ENCODE results near the gene KAZN.

Gene KAZN

DNA sequence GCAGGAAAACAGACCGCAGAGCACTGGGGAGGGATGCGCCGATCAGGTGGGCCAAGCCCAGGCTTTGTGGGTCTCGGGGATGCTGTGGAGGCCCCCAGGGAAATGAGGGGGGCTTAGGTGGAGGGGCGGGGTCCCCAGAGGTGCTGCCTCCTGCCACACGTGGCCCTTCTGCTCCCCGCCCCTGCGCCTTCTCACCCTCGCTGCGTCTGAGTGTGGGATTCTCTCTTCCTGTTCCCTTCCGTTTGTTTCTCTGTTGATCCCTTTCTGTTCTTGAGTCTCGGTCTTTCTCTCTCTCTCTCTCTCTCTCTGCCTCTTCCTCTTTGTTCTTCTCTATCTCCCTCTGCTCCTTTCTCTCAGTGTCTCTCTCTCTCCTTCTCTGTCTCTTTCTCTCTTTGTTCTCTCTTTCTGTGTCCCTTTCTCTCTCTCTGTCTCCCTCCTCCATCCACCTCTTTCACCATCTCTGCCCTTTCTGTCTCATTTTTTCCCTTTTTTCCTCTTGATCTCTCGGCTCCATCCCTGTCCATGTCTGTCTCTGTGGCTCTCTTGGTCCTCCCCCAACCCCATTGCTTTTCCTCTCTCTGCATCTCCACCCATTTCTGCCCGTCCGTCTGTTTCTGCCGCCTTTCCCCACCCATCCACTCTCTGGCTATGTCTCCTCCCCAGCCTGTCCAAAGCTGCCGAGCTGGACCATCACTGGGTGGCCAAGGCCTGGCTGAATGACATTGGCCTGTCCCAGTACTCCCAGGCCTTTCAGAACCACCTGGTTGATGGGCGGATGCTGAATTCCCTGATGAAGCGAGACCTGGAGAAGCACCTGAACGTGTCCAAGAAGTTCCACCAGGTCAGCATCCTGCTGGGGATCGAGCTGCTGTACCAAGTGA is 502.6 kb downstream of the KAZN start:
- Histone ChIP-seq H2AFZ (ENCODE audit: low read length) (peak overlapping the region; percentile 24), H3K79me2 (ENCODE audit: insufficient read depth, low read length) (no peaks in the 10 kb centered on the region), H4K20me1 (ENCODE audit: insufficient read depth, low read length, poor library complexity, severe bottlenecking) (no peaks in the 10 kb centered on the region), H3K9me3 (ENCODE audit: insufficient read depth, low read depth, low read length) (no peaks in the 10 kb centered on the region), H3K4me2 (ENCODE audit: low read depth, low read length, poor library complexity, severe bottlenecking) (no peak overlapping the region), H3F3A (ENCODE audit: low read depth) (no peaks in the 10 kb centered on the region), H3K9me2 (replicated peaks; ENCODE audit: low read depth, low read length) (no peaks in the 10 kb centered on the region), H3K27me3 (ENCODE audit: insufficient read depth, low read length, poor library complexity, severe bottlenecking) (no peaks in the 10 kb centered on the region), H3K4me1 (ENCODE audit: insufficient read depth, low read length, poor library complexity, severe bottlenecking) (no peaks in the 10 kb centered on the region), H3K4me3 (ENCODE audit: low read length, poor library complexity, severe bottlenecking) (no peak overlapping the region), H3K9ac (ENCODE audit: low read depth, low read length, poor library complexity, severe bottlenecking) (no peak overlapping the region), H3K36me3 (ENCODE audit: insufficient read depth, low read length) (no peaks in the 10 kb centered on the region)
- TF ChIP-seq EZH2phosphoT487 (IDR thresholded peaks at IDR 0.05; ENCODE audit: borderline replicate concordance): no peak
- TF ChIP-seq, protein P1, sequence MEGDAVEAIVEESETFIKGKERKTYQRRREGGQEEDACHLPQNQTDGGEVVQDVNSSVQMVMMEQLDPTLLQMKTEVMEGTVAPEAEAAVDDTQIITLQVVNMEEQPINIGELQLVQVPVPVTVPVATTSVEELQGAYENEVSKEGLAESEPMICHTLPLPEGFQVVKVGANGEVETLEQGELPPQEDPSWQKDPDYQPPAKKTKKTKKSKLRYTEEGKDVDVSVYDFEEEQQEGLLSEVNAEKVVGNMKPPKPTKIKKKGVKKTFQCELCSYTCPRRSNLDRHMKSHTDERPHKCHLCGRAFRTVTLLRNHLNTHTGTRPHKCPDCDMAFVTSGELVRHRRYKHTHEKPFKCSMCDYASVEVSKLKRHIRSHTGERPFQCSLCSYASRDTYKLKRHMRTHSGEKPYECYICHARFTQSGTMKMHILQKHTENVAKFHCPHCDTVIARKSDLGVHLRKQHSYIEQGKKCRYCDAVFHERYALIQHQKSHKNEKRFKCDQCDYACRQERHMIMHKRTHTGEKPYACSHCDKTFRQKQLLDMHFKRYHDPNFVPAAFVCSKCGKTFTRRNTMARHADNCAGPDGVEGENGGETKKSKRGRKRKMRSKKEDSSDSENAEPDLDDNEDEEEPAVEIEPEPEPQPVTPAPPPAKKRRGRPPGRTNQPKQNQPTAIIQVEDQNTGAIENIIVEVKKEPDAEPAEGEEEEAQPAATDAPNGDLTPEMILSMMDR (conservative IDR thresholded peaks at IDR 0.05; ENCODE audit: low read length): no peak

DNA sequence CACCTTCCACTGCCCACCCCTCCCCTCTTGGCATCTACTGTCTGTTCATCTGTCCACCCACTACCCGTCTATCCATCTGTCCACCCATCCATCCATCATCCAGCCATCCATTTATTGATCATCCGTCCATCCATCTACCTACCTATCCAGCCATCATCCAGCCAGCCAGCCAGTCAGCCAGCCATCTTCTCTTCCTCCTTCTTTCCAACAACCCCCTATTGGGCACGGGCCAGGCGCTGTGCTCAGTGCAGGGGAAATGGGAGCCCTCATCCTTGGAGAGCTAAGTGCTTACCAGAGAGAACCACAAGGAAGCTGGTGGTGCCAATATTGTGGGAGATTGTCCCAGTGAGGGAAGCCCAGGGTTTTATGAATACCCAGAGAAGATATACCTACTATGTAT is 503.3 kb downstream of the KAZN start:
- TF ChIP-seq, protein P1 (conservative IDR thresholded peaks at IDR 0.05; ENCODE audit: low read length): no peak
- TF ChIP-seq EZH2phosphoT487 (IDR thresholded peaks at IDR 0.05; ENCODE audit: borderline replicate concordance): no peak
- no peak overlapping the region for H3K4me2 ChIP-seq (ENCODE audit: low read depth, low read length, poor library complexity, severe bottlenecking)
- H3K4me3 ChIP-seq (ENCODE audit: low read length, poor library complexity, severe bottlenecking): no peak overlapping the region
- no peak overlapping the region for H2AFZ ChIP-seq (ENCODE audit: low read length)
- H3K9me2 ChIP-seq (replicated peaks; ENCODE audit: low read depth, low read length): no peaks in the 10 kb centered on the region
- H3K79me2 ChIP-seq (ENCODE audit: insufficient read depth, low read length): no peaks in the 10 kb centered on the region
- no peaks in the 10 kb centered on the region for H3K27me3 ChIP-seq (ENCODE audit: insufficient read depth, low read length, poor library complexity, severe bottlenecking)
- H3K4me1 ChIP-seq (ENCODE audit: insufficient read depth, low read length, poor library complexity, severe bottlenecking): no peaks in the 10 kb centered on the region
- H3F3A ChIP-seq (ENCODE audit: low read depth): no peaks in the 10 kb centered on the region
- no peaks in the 10 kb centered on the region for H3K36me3 ChIP-seq (ENCODE audit: insufficient read depth, low read length)
- H4K20me1 ChIP-seq (ENCODE audit: insufficient read depth, low read length, poor library complexity, severe bottlenecking): no peaks in the 10 kb centered on the region
- H3K9ac ChIP-seq (ENCODE audit: low read depth, low read length, poor library complexity, severe bottlenecking): no peak overlapping the region
- no peaks in the 10 kb centered on the region for H3K9me3 ChIP-seq (ENCODE audit: insufficient read depth, low read depth, low read length)

DNA sequence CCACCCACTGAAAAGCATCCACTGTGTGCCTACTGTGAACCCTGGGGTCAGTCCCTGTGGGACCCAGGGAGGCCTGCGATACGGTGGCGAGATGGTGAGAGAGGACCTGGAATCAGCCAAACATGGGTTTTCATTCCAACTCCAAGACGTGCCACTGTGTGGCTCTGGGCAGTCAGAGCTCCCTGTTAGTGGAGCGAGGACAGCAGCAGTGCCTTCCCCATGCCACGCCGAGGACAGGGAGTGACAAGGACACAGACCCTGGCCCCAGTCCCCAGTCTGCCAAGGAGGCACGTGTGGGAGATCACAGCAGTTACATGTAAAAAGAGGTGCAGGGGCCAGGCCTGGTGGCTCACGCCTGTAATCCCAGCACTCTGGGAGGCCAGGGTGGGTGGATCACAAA is 504.2 kb downstream of the KAZN start:
- H2AFZ ChIP-seq (ENCODE audit: low read length): no peak overlapping the region

More for the DNA sequence above, 504.2 kb downstream of the KAZN start:
- TF ChIP-seq, protein P1 (conservative IDR thresholded peaks at IDR 0.05; ENCODE audit: low read length): no peak
- TF ChIP-seq EZH2phosphoT487 (IDR thresholded peaks at IDR 0.05; ENCODE audit: borderline replicate concordance): no peak
- no peak overlapping the region for H3K9ac ChIP-seq (ENCODE audit: low read depth, low read length, poor library complexity, severe bottlenecking)
- H3K9me3 ChIP-seq (ENCODE audit: insufficient read depth, low read depth, low read length): no peaks in the 10 kb centered on the region
- H3K4me3 ChIP-seq (ENCODE audit: low read length, poor library complexity, severe bottlenecking): no peak overlapping the region
- H3K4me2 ChIP-seq (ENCODE audit: low read depth, low read length, poor library complexity, severe bottlenecking): no peak overlapping the region
- H3F3A ChIP-seq (ENCODE audit: low read depth): no peaks in the 10 kb centered on the region
- no peaks in the 10 kb centered on the region for H3K36me3 ChIP-seq (ENCODE audit: insufficient read depth, low read length)
- no peaks in the 10 kb centered on the region for H3K9me2 ChIP-seq (replicated peaks; ENCODE audit: low read depth, low read length)
- no peaks in the 10 kb centered on the region for H3K27me3 ChIP-seq (ENCODE audit: insufficient read depth, low read length, poor library complexity, severe bottlenecking)
- no peaks in the 10 kb centered on the region for H3K4me1 ChIP-seq (ENCODE audit: insufficient read depth, low read length, poor library complexity, severe bottlenecking)
- no peaks in the 10 kb centered on the region for H3K79me2 ChIP-seq (ENCODE audit: insufficient read depth, low read length)
- no peaks in the 10 kb centered on the region for H4K20me1 ChIP-seq (ENCODE audit: insufficient read depth, low read length, poor library complexity, severe bottlenecking)
